GM23338 (cell line): Measurements from ENCODE around the gene OBSL1. TPM values are rescaled to one million over a fixed set of nuclear protein-coding genes. Genes with fewer than 3 reads are reported as not detected.

ENCODE experiments used
- ATAC-seq: fragments of 200-7000 bp; cut with Tn5 transposase; 3 replicates; pipeline ENCODE4 v1.9.1; 2020
- DNase-seq: peaks from one replicate; pipeline ENCODE4 v3.0.0-alpha.2; 2015; ENCODE audit warnings: low spot score
- H2AFZ ChIP-seq: fragments of 200-600 bp; sonication (generic); 2 replicates; pipeline ENCODE4 v1.8.0; 2016; ENCODE audit warnings: antibody characterized with exemption, mild to moderate bottlenecking, moderate library complexity
- H3F3A ChIP-seq: fragments of 200-600 bp; sonication (generic); replicated peaks from 2 replicates; pipeline ENCODE4 v1.8.0; 2017; ENCODE audit warnings: antibody characterized with exemption, mixed run types, low read depth
- H3K27ac ChIP-seq: fragments of 200-600 bp; sonication (generic); 2 replicates; pipeline ENCODE4 v1.6.1; 2016; ENCODE audit warnings: low read depth
- H3K27me3 ChIP-seq: fragments of 200-600 bp; sonication (generic); 2 replicates; pipeline ENCODE4 v1.8.0; 2016; ENCODE audit warnings: mild to moderate bottlenecking, mixed run types, moderate library complexity; ENCODE audit not compliant: insufficient read depth
- H3K36me3 ChIP-seq: fragments of 200-600 bp; sonication (generic); 2 replicates; pipeline ENCODE4 v1.8.0; 2016; ENCODE audit warnings: mild to moderate bottlenecking; ENCODE audit not compliant: insufficient read depth
- H3K4me1 ChIP-seq: fragments of 200-600 bp; sonication (generic); 2 replicates; pipeline ENCODE4 v1.8.0; 2016; ENCODE audit warnings: mild to moderate bottlenecking, moderate library complexity; ENCODE audit not compliant: insufficient read depth
- H3K4me2 ChIP-seq: fragments of 200-600 bp; sonication (generic); 2 replicates; pipeline ENCODE4 v1.7.1; 2017; ENCODE audit warnings: mixed run types
- H3K4me3 ChIP-seq: fragments of 200-600 bp; sonication (generic); 2 replicates; pipeline ENCODE4 v1.6.1; 2016; ENCODE audit warnings: mixed run types
- H3K79me2 ChIP-seq: fragments of 200-600 bp; sonication (generic); replicated peaks from 2 replicates; pipeline ENCODE4 v1.8.0; 2017; ENCODE audit warnings: mild to moderate bottlenecking; ENCODE audit not compliant: insufficient read depth
- H3K9me2 ChIP-seq: fragments of 200-600 bp; sonication (generic); 2 replicates; pipeline ENCODE4 v1.8.0; 2017; ENCODE audit not compliant: insufficient read depth
- H4K20me1 ChIP-seq: fragments of 200-600 bp; sonication (generic); replicated peaks from 2 replicates; pipeline ENCODE4 v1.8.0; 2017; ENCODE audit warnings: mild to moderate bottlenecking; ENCODE audit not compliant: insufficient read depth
- H3K27ac Mint-ChIP-seq: 2 replicates; pipeline ENCODE4 v1.8.0; 2020; ENCODE audit warnings: inconsistent platforms, mild to moderate bottlenecking, moderate library complexity, mixed read lengths
- H3K27me3 Mint-ChIP-seq: 3 replicates; pipeline ENCODE4 v1.8.0; 2022; ENCODE audit warnings: low read depth, mild to moderate bottlenecking, moderate library complexity, mixed read lengths, inconsistent platforms; ENCODE audit not compliant: insufficient read depth, poor library complexity
- H3K36me3 Mint-ChIP-seq: 3 replicates; pipeline ENCODE4 v1.8.0; 2021; ENCODE audit warnings: low read depth, mild to moderate bottlenecking, inconsistent platforms, moderate library complexity, mixed read lengths
- H3K4me1 Mint-ChIP-seq: 3 replicates; pipeline ENCODE4 v1.8.0; 2020; ENCODE audit warnings: mild to moderate bottlenecking, inconsistent platforms, mixed read lengths
- H3K4me3 Mint-ChIP-seq: 3 replicates; pipeline ENCODE4 v1.8.0; 2021; ENCODE audit warnings: moderate library complexity, mild to moderate bottlenecking, inconsistent platforms, mixed read lengths
- H3K9me3 Mint-ChIP-seq: 3 replicates; pipeline ENCODE4 v1.8.0; 2020; ENCODE audit warnings: moderate library complexity, mild to moderate bottlenecking, inconsistent platforms, mixed read lengths
- CREB1 ChIP-seq: fragments of 250-450 bp; sonication (Bioruptor Pico); IDR thresholded peaks from 2 replicates; pipeline ENCODE4 v1.5.0; 2020; ENCODE audit warnings: low read depth, mild to moderate bottlenecking, moderate library complexity
- EZH2 ChIP-seq: fragments of 200-600 bp; sonication (generic); IDR thresholded peaks from one replicate; pipeline ENCODE4 v1.8.0; 2017; ENCODE audit warnings: antibody characterized with exemption, mild to moderate bottlenecking, low read depth; ENCODE audit not compliant: unreplicated experiment
- JUNB ChIP-seq: IDR thresholded peaks from one replicate; pipeline ENCODE4 v1.6.1; 2016; ENCODE audit warnings: antibody characterized with exemption; ENCODE audit not compliant: unreplicated experiment
- NANOG ChIP-seq: IDR thresholded peaks from 2 replicates; pipeline ENCODE4 v1.6.1; 2016; ENCODE audit warnings: antibody characterized with exemption, borderline replicate concordance
- POLR2AphosphoS5 ChIP-seq: IDR thresholded peaks from 2 replicates; pipeline ENCODE4 v1.6.1; 2016; ENCODE audit warnings: antibody characterized with exemption, low read depth
- REST ChIP-seq: IDR thresholded peaks from one replicate; pipeline ENCODE4 v1.6.1; 2018; ENCODE audit warnings: antibody characterized with exemption; ENCODE audit not compliant: unreplicated experiment
- STAT1 ChIP-seq: IDR thresholded peaks from one replicate; pipeline ENCODE4 v1.6.1; 2016; ENCODE audit warnings: antibody characterized with exemption; ENCODE audit not compliant: unreplicated experiment
- ZNF114 ChIP-seq: fragments of 250-450 bp; sonication (Bioruptor Pico); IDR thresholded peaks from 2 replicates; pipeline ENCODE4 v1.5.0; 2020; ENCODE audit warnings: mild to moderate bottlenecking, moderate library complexity
- ZNF331 ChIP-seq: fragments of 250-450 bp; sonication (Bioruptor Pico); IDR thresholded peaks from 2 replicates; pipeline ENCODE4 v1.5.0; 2020; ENCODE audit warnings: low read depth, mild to moderate bottlenecking, moderate library complexity
- polyA plus RNA-seq: library from polyadenylated mRNA; unstranded; fragments of >200 nt; fragmentation: Nextera tagmentation; extraction: Ambion mirVana; gene quantifications from 2 replicates; pipeline ENCODE4 v1.2.1, GENCODE V29; 2016
- total RNA-seq: library from RNA; depleted of rRNA; stranded (reverse); fragments of >200 nt; shearing (Covaris generic); gene quantifications from 2 replicates; pipeline ENCODE4 v1.2.3, GENCODE V29; 2014
- TF ChIP-seq, protein P1 (sequence below), 2 experiments: fragments of 200-600 bp in 1 of 2; sonication (generic) in 1 of 2; conservative IDR thresholded peaks; 2 replicates each; pipeline versions ENCODE4 v1.5.1 to v1.6.1; 2016 to 2017; ENCODE audit warnings: antibody characterized with exemption in 2 of 2, low read depth in 2 of 2, mild to moderate bottlenecking in 2 of 2, moderate library complexity in 1 of 2
- TF ChIP-seq, protein P2 (sequence below): IDR thresholded peaks from 2 replicates; pipeline ENCODE4 v1.6.1; 2016; ENCODE audit warnings: antibody characterized with exemption

The OBSL1 gene
- total and polyA plus RNA-seq, 2 experiments from 2014 or later = 94.9 to 207 TPM

- peaks cover 4% of the 10 kb centered on the region; the same call in 1 of the 2 replicates for H3K36me3 ChIP-seq
These were observed 13.3 kb downstream of the OBSL1 start for GRCh38 chr2:219557791-219558785.

DNA sequence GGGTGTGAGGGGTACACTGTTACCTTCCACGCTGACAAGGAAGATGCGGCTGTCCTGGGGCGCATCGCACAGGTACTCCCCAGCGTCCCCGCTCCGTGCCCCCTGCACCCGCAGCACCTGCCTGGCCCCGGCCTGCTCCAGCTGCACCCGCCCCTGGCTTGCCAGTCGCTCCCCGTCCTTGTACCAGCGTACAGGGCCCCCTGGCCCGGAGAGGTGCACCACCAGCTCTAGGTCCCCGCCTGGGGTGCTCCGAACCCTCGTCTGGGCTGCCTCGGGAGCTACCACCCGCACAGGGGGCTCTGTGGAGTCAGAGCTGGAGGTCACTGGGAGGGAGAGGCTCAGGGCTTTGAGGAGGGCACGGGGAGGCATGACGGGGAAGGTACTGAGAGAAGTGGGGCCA is 14.0 kb downstream of the OBSL1 start:
- H3K9me2 ChIP-seq = no peaks in the 10 kb centered on the region
- no peaks in the 10 kb centered on the region; the same call in 1 of the 2 replicates for H3K36me3 ChIP-seq
- no peak overlapping the region for H3K27ac ChIP-seq
- no peak overlapping the region for H3K4me2 ChIP-seq
- no peaks in the 10 kb centered on the region for H4K20me1 ChIP-seq
- no peak overlapping the region for H3K4me3 ChIP-seq
- no peak for DNase-seq
- Mint-ChIP-seq H3K4me3 (no peak overlapping the region), H3K4me1 (peaks cover 37% of the 10 kb centered on the region), H3K27ac (no peak overlapping the region), H3K27me3 (peaks cover 33% of the 10 kb centered on the region), H3K36me3 (peaks cover 15% of the 10 kb centered on the region), H3K9me3 (no peaks in the 10 kb centered on the region)
- ATAC-seq = no peak
- peaks cover 35% of the 10 kb centered on the region for H3K4me1 ChIP-seq
- H3F3A ChIP-seq = peaks cover 11% of the 10 kb centered on the region; the same call in 1 of the 2 replicates
- H2AFZ ChIP-seq = no peak overlapping the region
- peaks cover 17% of the 10 kb centered on the region for H3K27me3 ChIP-seq
- TF ChIP-seq JUNB (no peak), CREB1 (CRISPR knock-in tag) (no peak), REST (no peak), ZNF331 (CRISPR knock-in tag) (no peak), ZNF114 (CRISPR knock-in tag) (no peak), NANOG (no peak), POLR2AphosphoS5 (no peak)
- H3K79me2 ChIP-seq = no peaks in the 10 kb centered on the region

More at GRCh38 chr2:219557791-219558785, 13.3 kb downstream of the OBSL1 start:
- Histone ChIP-seq H2AFZ (no peak overlapping the region), H3K27ac (no peak overlapping the region), H3K4me2 (no peak overlapping the region), H3K4me1 (peaks cover 41% of the 10 kb centered on the region), H3K9me2 (no peaks in the 10 kb centered on the region), H3F3A (peaks cover 18% of the 10 kb centered on the region; the same call in 1 of the 2 replicates), H3K27me3 (peaks cover 15% of the 10 kb centered on the region), H4K20me1 (no peaks in the 10 kb centered on the region), H3K79me2 (no peaks in the 10 kb centered on the region), H3K4me3 (no peak overlapping the region)
- H3K4me3 Mint-ChIP-seq = no peak overlapping the region
- H3K27me3 Mint-ChIP-seq = peaks cover 38% of the 10 kb centered on the region
- TF ChIP-seq STAT1 (no peak), ZNF114 (CRISPR knock-in tag) (no peak), EZH2 (no peak), NANOG (no peak)
- TF ChIP-seq, protein P1, sequence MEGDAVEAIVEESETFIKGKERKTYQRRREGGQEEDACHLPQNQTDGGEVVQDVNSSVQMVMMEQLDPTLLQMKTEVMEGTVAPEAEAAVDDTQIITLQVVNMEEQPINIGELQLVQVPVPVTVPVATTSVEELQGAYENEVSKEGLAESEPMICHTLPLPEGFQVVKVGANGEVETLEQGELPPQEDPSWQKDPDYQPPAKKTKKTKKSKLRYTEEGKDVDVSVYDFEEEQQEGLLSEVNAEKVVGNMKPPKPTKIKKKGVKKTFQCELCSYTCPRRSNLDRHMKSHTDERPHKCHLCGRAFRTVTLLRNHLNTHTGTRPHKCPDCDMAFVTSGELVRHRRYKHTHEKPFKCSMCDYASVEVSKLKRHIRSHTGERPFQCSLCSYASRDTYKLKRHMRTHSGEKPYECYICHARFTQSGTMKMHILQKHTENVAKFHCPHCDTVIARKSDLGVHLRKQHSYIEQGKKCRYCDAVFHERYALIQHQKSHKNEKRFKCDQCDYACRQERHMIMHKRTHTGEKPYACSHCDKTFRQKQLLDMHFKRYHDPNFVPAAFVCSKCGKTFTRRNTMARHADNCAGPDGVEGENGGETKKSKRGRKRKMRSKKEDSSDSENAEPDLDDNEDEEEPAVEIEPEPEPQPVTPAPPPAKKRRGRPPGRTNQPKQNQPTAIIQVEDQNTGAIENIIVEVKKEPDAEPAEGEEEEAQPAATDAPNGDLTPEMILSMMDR (conservative IDR thresholded peaks at IDR 0.05; ENCODE audit: low read depth in 2 of 2) = no peak
- TF ChIP-seq, protein P2, sequence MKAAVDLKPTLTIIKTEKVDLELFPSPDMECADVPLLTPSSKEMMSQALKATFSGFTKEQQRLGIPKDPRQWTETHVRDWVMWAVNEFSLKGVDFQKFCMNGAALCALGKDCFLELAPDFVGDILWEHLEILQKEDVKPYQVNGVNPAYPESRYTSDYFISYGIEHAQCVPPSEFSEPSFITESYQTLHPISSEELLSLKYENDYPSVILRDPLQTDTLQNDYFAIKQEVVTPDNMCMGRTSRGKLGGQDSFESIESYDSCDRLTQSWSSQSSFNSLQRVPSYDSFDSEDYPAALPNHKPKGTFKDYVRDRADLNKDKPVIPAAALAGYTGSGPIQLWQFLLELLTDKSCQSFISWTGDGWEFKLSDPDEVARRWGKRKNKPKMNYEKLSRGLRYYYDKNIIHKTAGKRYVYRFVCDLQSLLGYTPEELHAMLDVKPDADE = no peak
- H3K27ac Mint-ChIP-seq = no peak overlapping the region
- H3K9me3 Mint-ChIP-seq = no peaks in the 10 kb centered on the region
- peaks cover 45% of the 10 kb centered on the region for H3K4me1 Mint-ChIP-seq
- H3K36me3 Mint-ChIP-seq = peaks cover 23% of the 10 kb centered on the region
- ATAC-seq = no peak
- DNase-seq = no peak
